Dedifferentiated amniotic fluid mesenchymal stem cell (primary cell): ENCODE data around the gene NCR3LG1.

Experiments
- DNase-seq: peaks from one replicate; pipeline ENCODE4 v3.0.0-alpha.2; 2016; ENCODE audit errors: extremely low spot score

The NCR3LG1 gene

GRCh38 chr11:17371614-17372013, 20.0 kb downstream of the NCR3LG1 start:
- DNase-seq, result no peak

GRCh38 chr11:17375547-17375946, 23.9 kb downstream of the NCR3LG1 start:
- no peak for DNase-seq

- DNase-seq, result no peak
These were observed 24.9 kb downstream of the NCR3LG1 start for GRCh38 chr11:17376493-17376892.

GRCh38 chr11:17378655-17379054, 27.1 kb downstream of the NCR3LG1 start:
- DNase-seq, result no peak

GRCh38 chr11:17379383-17380180, 28.0 kb downstream of the NCR3LG1 start:
- no peak for DNase-seq

GRCh38 chr11:17381156-17381555, 29.6 kb downstream of the NCR3LG1 start:
- no peak for DNase-seq

- no peak for DNase-seq
These were observed 30.6 kb downstream of the NCR3LG1 start for GRCh38 chr11:17382046-17382728.

GRCh38 chr11:17383461-17383860, 31.9 kb downstream of the NCR3LG1 start:
- no peak for DNase-seq

- peak; percentile 61 for DNase-seq
These were observed 32.5 kb downstream of the NCR3LG1 start for GRCh38 chr11:17384002-17384511.

- no peak for DNase-seq
These were observed 33.9 kb downstream of the NCR3LG1 start for GRCh38 chr11:17385492-17385891.

GRCh38 chr11:17385926-17386325, 34.3 kb downstream of the NCR3LG1 start:
- no peak for DNase-seq

GRCh38 chr11:17386331-17387084, 34.9 kb downstream of the NCR3LG1 start:
- DNase-seq, result peak; percentile 15

GRCh38 chr11:17387254-17387653, 35.7 kb downstream of the NCR3LG1 start:
- no peak for DNase-seq

- no peak for DNase-seq
These were observed 36.2 kb downstream of the NCR3LG1 start for GRCh38 chr11:17387811-17388210.

- DNase-seq, result no peak
These were observed 37.1 kb downstream of the NCR3LG1 start, which contains the start of gene KCNJ11 for GRCh38 chr11:17388609-17389210. Gene KCNJ11, minus strand, starts transcription at chr11:17388659. Its CDS starts 568 bp downstream, at chr11:17388091.

- DNase-seq, result no peak
These were observed 37.8 kb downstream of the NCR3LG1 start for GRCh38 chr11:17389211-17389956.

GRCh38 chr11:17389957-17390649, 38.5 kb downstream of the NCR3LG1 start:
- DNase-seq, result no peak

- no peak for DNase-seq
These were observed 40.1 kb downstream of the NCR3LG1 start for GRCh38 chr11:17391493-17392355.

GRCh38 chr11:17392872-17393271, 41.3 kb downstream of the NCR3LG1 start:
- no peak for DNase-seq
